Activated naive CD4-positive, alpha-beta T cell treated with anti-CD3 and anti-CD28 coated beads, Interleukin-2, amount 50 U/mL, for 16 hours (primary cell): ENCODE data around the gene PEMT.

ENCODE experiments used
- DNase-seq: peaks from one replicate; pipeline ENCODE4 v3.0.0-alpha.2; 2020

Gene PEMT

GRCh38 chr17:17549732-17550366, 41.7 kb downstream of the PEMT start:
- DNase-seq, result no peak

GRCh38 chr17:17548044-17548443, 43.5 kb downstream of the PEMT start:
- DNase-seq, result no peak

- no peak for DNase-seq
Observed at GRCh38 chr17:17547210-17547764, 44.2 kb downstream of the PEMT start.

- DNase-seq, result no peak
Observed at GRCh38 chr17:17546399-17547185, 44.9 kb downstream of the PEMT start.

GRCh38 chr17:17545984-17546383, 45.5 kb downstream of the PEMT start:
- DNase-seq, result no peak

GRCh38 chr17:17545031-17545820, 46.3 kb downstream of the PEMT start:
- no peak for DNase-seq

- DNase-seq, result no peak
Observed at GRCh38 chr17:17542906-17543635, 48.4 kb downstream of the PEMT start.

- DNase-seq, result no peak
Observed at GRCh38 chr17:17541640-17542001, 49.9 kb downstream of the PEMT start.

GRCh38 chr17:17540935-17541639, 50.4 kb downstream of the PEMT start:
- no peak for DNase-seq

- DNase-seq, result no peak
Observed at GRCh38 chr17:17540278-17540906, 51.1 kb downstream of the PEMT start.

GRCh38 chr17:17539591-17539990, 51.9 kb downstream of the PEMT start:
- DNase-seq, result no peak

GRCh38 chr17:17538417-17539391, 52.8 kb downstream of the PEMT start:
- no peak for DNase-seq

GRCh38 chr17:17537311-17538099, 54.0 kb downstream of the PEMT start:
- DNase-seq, result no peak

GRCh38 chr17:17536702-17537101, 54.8 kb downstream of the PEMT start:
- DNase-seq, result no peak

GRCh38 chr17:17535957-17536356, 55.6 kb downstream of the PEMT start:
- DNase-seq, result no peak

- no peak for DNase-seq
Observed at GRCh38 chr17:17533901-17534441, 57.5 kb downstream of the PEMT start.

- DNase-seq, result no peak
Observed at GRCh38 chr17:17532991-17533390, 58.5 kb downstream of the PEMT start.

GRCh38 chr17:17531156-17531555, 60.4 kb downstream of the PEMT start:
- DNase-seq, result no peak
